ENCODE measurements around the gene CYSTM1. TPM values are rescaled to one million over a fixed set of nuclear protein-coding genes. Genes with fewer than 3 reads are reported as not detected.

Gene CYSTM1
- total and polyA plus RNA-seq, 2 donors (not counting 1 experiment from before 2014, with no cell fraction given) = 6.2 to 17.0 TPM

GRCh38 chr5:140252470-140253126 is 77.6 kb downstream of the CYSTM1 start:
- Histone ChIP-seq H3K9ac (ENCODE audit: low read length) (no peak overlapping the region), H2AFZ (ENCODE audit: insufficient read depth, low read depth, low read length, poor library complexity, severe bottlenecking) (no peak overlapping the region), H3K27ac (ENCODE audit: low read length in 2 of 2) (no peak overlapping the region), H3K4me2 (replicated peaks; ENCODE audit: low read depth, low read length, poor library complexity, severe bottlenecking) (no peak overlapping the region), H3K9me3 (ENCODE audit: control extremely low read depth in 1 of 3, control insufficient read depth in 2 of 3, insufficient read depth in 1 of 3, low read length in 2 of 3) (no peaks in the 10 kb centered on the region), H3K79me2 (ENCODE audit: control insufficient read depth, insufficient read depth, low read length) (peaks cover 35% of the 10 kb centered on the region), H3K4me3 (ENCODE audit: control extremely low read depth in 1 of 5, extremely low read depth in 1 of 5, insufficient read depth in 1 of 5, low read depth in 2 of 5, low read length in 4 of 5) (no peak overlapping the region), H3K27me3 (replicated peaks in 1 of 4; ENCODE audit: control extremely low read depth in 1 of 4, control insufficient read depth in 3 of 4, insufficient read depth in 4 of 4, low read length in 3 of 4) (no peaks in the 10 kb centered on the region), H3K36me3 (replicated peaks in 1 of 2; ENCODE audit: control extremely low read depth in 1 of 2, control insufficient read depth in 1 of 2, extremely low read depth in 1 of 2, insufficient read depth in 2 of 2, low read length in 1 of 2) (peaks cover 0 to 10% of the 10 kb centered on the region in 2 experiments), H4K20me1 (ENCODE audit: control insufficient read depth, insufficient read depth, low read length, poor library complexity, severe bottlenecking) (peaks cover 24% of the 10 kb centered on the region), H3K4me1 (ENCODE audit: control insufficient read depth in 2 of 2, insufficient read depth in 2 of 2, low read length in 2 of 2) (peaks cover 19 to 27% of the 10 kb centered on the region in 2 donors)
- 100% methylated on average over 5 of the region's 10 CpGs for WGBS (ENCODE audit: insufficient coverage)
- ChIA-PET CTCF (interaction anchor here (1.4 to 24.1 kb wide), 3 partner anchors 9 to 95 kb away, joined by 6 to 594 read pairs (median 15); partner anchors contain the start of gene HBEGF), POLR2A (interaction anchor here (0.6 kb wide), 1 partner anchor 298 kb away, joined by 4 read pairs; no protein-coding TSS in a partner anchor)
- Mint-ChIP-seq H3K9me3 (ENCODE audit: insufficient read depth) (no peaks in the 10 kb centered on the region), H3K27ac (no peak overlapping the region), H3K4me1 (peaks cover 31% of the 10 kb centered on the region), H3K4me3 (no peak overlapping the region), H3K27me3 (no peaks in the 10 kb centered on the region)
- intact Hi-C loops (cut with micrococcal nuclease) = no loop called here
- no peak for DNase-seq
- ATAC-seq (ENCODE audit: low read depth) = no peak
- no peak for TF ChIP-seq EZH2 (IDR thresholded peaks at IDR 0.05; ENCODE audit: borderline replicate concordance, insufficient read depth, low read depth, low read length, poor library complexity, severe bottlenecking)
- no peak for TF ChIP-seq CTCF (IDR thresholded peaks at IDR 0.05)

- TF ChIP-seq EZH2 (IDR thresholded peaks at IDR 0.05; ENCODE audit: borderline replicate concordance, insufficient read depth, low read depth, low read length, poor library complexity, severe bottlenecking) (no peak), CTCF (IDR thresholded peaks at IDR 0.05) (no peak)
- WGBS (ENCODE audit: insufficient coverage) = 92% methylated on average over 2 of the region's 4 CpGs
- Histone ChIP-seq H3K4me2 (replicated peaks; ENCODE audit: low read depth, low read length, poor library complexity, severe bottlenecking) (no peak overlapping the region), H3K9ac (ENCODE audit: low read length) (no peak overlapping the region), H3K4me1 (ENCODE audit: control insufficient read depth in 2 of 2, insufficient read depth in 2 of 2, low read length in 2 of 2) (peaks cover 19 to 27% of the 10 kb centered on the region in 2 donors), H3K27ac (ENCODE audit: low read length in 2 of 2) (no peak overlapping the region), H3K36me3 (replicated peaks in 1 of 2; ENCODE audit: control extremely low read depth in 1 of 2, control insufficient read depth in 1 of 2, extremely low read depth in 1 of 2, insufficient read depth in 2 of 2, low read length in 1 of 2) (peaks cover 0 to 19% of the 10 kb centered on the region in 2 experiments), H3K27me3 (replicated peaks in 1 of 4; ENCODE audit: control extremely low read depth in 1 of 4, control insufficient read depth in 3 of 4, insufficient read depth in 4 of 4, low read length in 3 of 4) (no peaks in the 10 kb centered on the region), H2AFZ (ENCODE audit: insufficient read depth, low read depth, low read length, poor library complexity, severe bottlenecking) (no peak overlapping the region), H3K4me3 (ENCODE audit: control extremely low read depth in 1 of 5, extremely low read depth in 1 of 5, insufficient read depth in 1 of 5, low read depth in 2 of 5, low read length in 4 of 5) (no peak overlapping the region), H3K79me2 (ENCODE audit: control insufficient read depth, insufficient read depth, low read length) (peaks cover 46% of the 10 kb centered on the region), H4K20me1 (ENCODE audit: control insufficient read depth, insufficient read depth, low read length, poor library complexity, severe bottlenecking) (peaks cover 24% of the 10 kb centered on the region), H3K9me3 (ENCODE audit: control extremely low read depth in 1 of 3, control insufficient read depth in 2 of 3, insufficient read depth in 1 of 3, low read length in 2 of 3) (no peaks in the 10 kb centered on the region)
- POLR2A ChIA-PET = no interaction called here
- intact Hi-C loops (cut with micrococcal nuclease) = no loop called here
- no peak for ATAC-seq (ENCODE audit: low read depth)
- Mint-ChIP-seq H3K4me1 (peaks cover 31% of the 10 kb centered on the region), H3K27me3 (no peaks in the 10 kb centered on the region), H3K4me3 (no peak overlapping the region), H3K27ac (no peak overlapping the region), H3K9me3 (ENCODE audit: insufficient read depth) (no peaks in the 10 kb centered on the region)
- DNase-seq = no peak
- CTCF ChIA-PET = interaction anchor here (1.5 to 24.1 kb wide), 3 partner anchors 10 to 109 kb away, joined by 3 to 594 read pairs (median 15); partner anchors contain the start of gene HBEGF
These were observed 79.0 kb downstream of the CYSTM1 start for GRCh38 chr5:140253985-140254384.

Measured in B cell (primary cell).